ENCODE results near the gene APBA1. TPM values are rescaled to one million over a fixed set of nuclear protein-coding genes. Genes with fewer than 3 reads are reported as not detected.

Gene APBA1
- total and polyA plus RNA-seq, 9 of the 15 experiments (the other 6 are each of a cell fraction or from before 2014, with no cell fraction given) = 0.01 to 0.02 TPM; not detected in 7

DNA sequence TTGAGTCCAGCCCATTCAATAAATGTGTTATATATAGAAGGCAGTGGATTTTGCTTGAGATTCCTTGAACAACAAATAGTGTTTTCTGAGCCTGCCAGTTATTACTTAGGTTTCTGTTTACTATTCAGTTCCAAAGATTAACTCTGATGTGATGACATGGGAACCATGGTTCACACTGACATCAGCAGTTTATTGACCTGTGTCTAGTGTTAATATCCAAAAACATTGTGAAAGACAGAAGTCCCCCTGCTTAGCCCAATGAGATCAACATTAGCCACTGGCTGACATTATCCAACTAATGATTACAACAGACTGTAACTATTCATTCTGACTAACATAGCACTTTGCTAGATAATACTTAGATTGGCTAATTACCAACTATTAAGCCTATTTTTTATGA, 14.9 kb downstream of the APBA1 start:
- Histone ChIP-seq H2AFZ (ENCODE audit: low read depth, low read length) (no peak overlapping the region), H3K4me1 (replicated peaks in 1 of 2; ENCODE audit: control insufficient read depth in 2 of 2, insufficient read depth in 2 of 2, low read length in 2 of 2) (no peaks in the 10 kb centered on the region), H3K9me1 (ENCODE audit: control insufficient read depth, insufficient read depth, low read length) (no peaks in the 10 kb centered on the region), H3K4me3 (no peak overlapping the region), H4K20me1 (replicated peaks; ENCODE audit: control insufficient read depth, insufficient read depth, low read length) (no peaks in the 10 kb centered on the region), H3K27me3 (ENCODE audit: control insufficient read depth in 2 of 2, insufficient read depth in 2 of 2, low read length in 2 of 2) (no peaks in the 10 kb centered on the region), H3K4me2 (ENCODE audit: insufficient read depth, low read length) (no peak overlapping the region), H3K9me3 (replicated peaks; ENCODE audit: control insufficient read depth, insufficient read depth, low read depth, low read length) (no peaks in the 10 kb centered on the region), H3K79me2 (ENCODE audit: control insufficient read depth, insufficient read depth, low read length) (no peaks in the 10 kb centered on the region), H3K36me3 (ENCODE audit: control insufficient read depth, insufficient read depth, low read length) (no peaks in the 10 kb centered on the region), H3K27ac (ENCODE audit: extremely low read depth, low read depth, low read length) (no peak overlapping the region), H3K9ac (ENCODE audit: insufficient read depth in 1 of 2, low read depth in 2 of 2, low read length in 2 of 2) (no peak overlapping the region)
- in situ Hi-C loops (cut with MboI) = no loop called here
- no TSS peak for BruUV-seq (replicated peaks)
- intact Hi-C loops (cut with micrococcal nuclease) = no loop called here
- ChIA-PET CTCF (ENCODE audit: low intra/inter-chr PET ratio) (no interaction called here), POLR2A (no interaction called here)
- FAIRE-seq (no peak), ATAC-seq (no peak), DNase-seq (ENCODE audit: extremely low read depth in 1 of 4, low spot score in 3 of 4) (no peak)
- TF ChIP-seq HDAC3 (IDR thresholded peaks at IDR 0.05; ENCODE audit: borderline replicate concordance, partially characterized antibody) (no peak), CSDE1 (IDR thresholded peaks at IDR 0.05) (no peak), ZNF253 (CRISPR knock-in tag; conservative IDR thresholded peaks at IDR 0.05) (no peak), ZNF766 (CRISPR knock-in tag; conservative IDR thresholded peaks at IDR 0.05) (no peak), NR2C2 (CRISPR knock-in tag; IDR thresholded peaks at IDR 0.05) (no peak), NR2C2 (tag; IDR thresholded peaks at IDR 0.05) (no peak), ZNF778 (CRISPR knock-in tag; IDR thresholded peaks at IDR 0.05) (no peak)
- TF ChIP-seq, protein P1, sequence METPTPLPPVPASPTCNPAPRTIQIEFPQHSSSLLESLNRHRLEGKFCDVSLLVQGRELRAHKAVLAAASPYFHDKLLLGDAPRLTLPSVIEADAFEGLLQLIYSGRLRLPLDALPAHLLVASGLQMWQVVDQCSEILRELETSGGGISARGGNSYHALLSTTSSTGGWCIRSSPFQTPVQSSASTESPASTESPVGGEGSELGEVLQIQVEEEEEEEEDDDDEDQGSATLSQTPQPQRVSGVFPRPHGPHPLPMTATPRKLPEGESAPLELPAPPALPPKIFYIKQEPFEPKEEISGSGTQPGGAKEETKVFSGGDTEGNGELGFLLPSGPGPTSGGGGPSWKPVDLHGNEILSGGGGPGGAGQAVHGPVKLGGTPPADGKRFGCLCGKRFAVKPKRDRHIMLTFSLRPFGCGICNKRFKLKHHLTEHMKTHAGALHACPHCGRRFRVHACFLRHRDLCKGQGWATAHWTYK (CRISPR knock-in tag; IDR thresholded peaks at IDR 0.05) = no peak
- TF ChIP-seq, protein P2, sequence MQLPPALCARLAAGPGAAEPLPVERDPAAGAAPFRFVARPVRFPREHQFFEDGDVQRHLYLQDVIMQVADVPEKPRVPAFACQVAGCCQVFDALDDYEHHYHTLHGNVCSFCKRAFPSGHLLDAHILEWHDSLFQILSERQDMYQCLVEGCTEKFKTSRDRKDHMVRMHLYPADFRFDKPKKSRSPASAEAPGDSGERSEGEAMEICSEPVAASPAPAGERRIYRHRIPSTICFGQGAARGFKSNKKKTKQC (CRISPR knock-in tag; IDR thresholded peaks at IDR 0.05) = no peak
- TF ChIP-seq, protein P3, sequence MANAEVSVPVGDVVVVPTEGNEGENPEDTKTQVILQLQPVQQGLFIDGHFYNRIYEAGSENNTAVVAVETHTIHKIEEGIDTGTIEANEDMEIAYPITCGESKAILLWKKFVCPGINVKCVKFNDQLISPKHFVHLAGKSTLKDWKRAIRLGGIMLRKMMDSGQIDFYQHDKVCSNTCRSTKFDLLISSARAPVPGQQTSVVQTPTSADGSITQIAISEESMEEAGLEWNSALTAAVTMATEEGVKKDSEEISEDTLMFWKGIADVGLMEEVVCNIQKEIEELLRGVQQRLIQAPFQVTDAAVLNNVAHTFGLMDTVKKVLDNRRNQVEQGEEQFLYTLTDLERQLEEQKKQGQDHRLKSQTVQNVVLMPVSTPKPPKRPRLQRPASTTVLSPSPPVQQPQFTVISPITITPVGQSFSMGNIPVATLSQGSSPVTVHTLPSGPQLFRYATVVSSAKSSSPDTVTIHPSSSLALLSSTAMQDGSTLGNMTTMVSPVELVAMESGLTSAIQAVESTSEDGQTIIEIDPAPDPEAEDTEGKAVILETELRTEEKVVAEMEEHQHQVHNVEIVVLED (CRISPR knock-in tag; IDR thresholded peaks at IDR 0.05) = no peak
- TF ChIP-seq, protein P4, sequence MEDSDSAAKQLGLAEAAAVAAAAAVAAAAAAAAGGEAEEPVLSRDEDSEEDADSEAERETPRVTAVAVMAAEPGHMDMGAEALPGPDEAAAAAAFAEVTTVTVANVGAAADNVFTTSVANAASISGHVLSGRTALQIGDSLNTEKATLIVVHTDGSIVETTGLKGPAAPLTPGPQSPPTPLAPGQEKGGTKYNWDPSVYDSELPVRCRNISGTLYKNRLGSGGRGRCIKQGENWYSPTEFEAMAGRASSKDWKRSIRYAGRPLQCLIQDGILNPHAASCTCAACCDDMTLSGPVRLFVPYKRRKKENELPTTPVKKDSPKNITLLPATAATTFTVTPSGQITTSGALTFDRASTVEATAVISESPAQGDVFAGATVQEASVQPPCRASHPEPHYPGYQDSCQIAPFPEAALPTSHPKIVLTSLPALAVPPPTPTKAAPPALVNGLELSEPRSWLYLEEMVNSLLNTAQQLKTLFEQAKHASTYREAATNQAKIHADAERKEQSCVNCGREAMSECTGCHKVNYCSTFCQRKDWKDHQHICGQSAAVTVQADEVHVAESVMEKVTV (CRISPR knock-in tag; IDR thresholded peaks at IDR 0.05) = no peak
